Ecto neural progenitor cell (in vitro differentiated cells): ENCODE results near the gene ZZZ3.
"Not testable (repeated sequence)": the region's sequence is repeated elsewhere in the genome, so short reads cannot be mapped to it uniquely, and the experiment has no call there.

Source experiments
- DNase-seq: peaks from one replicate; pipeline ENCODE4 v3.0.0-alpha.2; 2018; ENCODE audit warnings: low spot score

ZZZ3 gene

DNA sequence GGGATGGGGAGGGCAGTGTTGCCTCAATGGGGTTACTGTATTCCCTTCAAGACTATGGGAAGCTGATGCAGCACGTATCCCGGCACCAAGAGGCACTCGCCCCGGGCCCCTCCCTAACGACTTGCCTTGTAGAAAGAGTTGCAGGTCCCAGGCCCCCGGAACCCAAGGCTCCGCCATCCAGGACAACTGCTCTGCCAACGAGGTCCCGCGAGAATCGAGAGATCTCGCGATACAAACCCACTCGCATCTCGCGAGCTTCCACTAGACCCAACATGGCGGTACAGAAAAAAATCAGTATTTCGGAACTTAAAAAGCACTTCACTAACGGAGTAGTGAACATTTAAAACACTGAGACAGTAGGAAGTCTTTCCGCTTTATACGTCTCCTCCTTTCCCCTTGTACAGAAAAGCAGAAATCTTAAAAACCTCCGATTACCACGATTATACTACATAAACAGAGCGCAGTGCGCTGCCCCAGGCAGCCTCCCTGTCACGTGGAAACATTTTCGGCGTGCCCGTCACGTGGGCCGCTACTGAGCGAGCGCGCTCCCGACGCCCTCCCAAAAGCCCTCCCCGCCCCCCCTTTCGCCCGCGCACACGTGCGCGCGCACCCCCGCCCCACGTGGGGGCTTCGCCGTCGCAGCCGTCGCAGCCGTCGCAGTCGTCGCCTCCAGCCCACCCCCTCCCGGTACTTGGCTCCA, at the start of gene ZZZ3:
Gene ZZZ3 (minus strand): TSS at position 199 of the 700 bp plus-strand sequence. CDS start 49,304 bp downstream, outside the sequence.
- DNase-seq: peak; percentile 92

GRCh38 chr1:77732090-77732489, 49.6 kb upstream of the ZZZ3 start:
- no peak for DNase-seq

GRCh38 chr1:77725706-77726105, 43.2 kb upstream of the ZZZ3 start:
- no peak for DNase-seq

DNA sequence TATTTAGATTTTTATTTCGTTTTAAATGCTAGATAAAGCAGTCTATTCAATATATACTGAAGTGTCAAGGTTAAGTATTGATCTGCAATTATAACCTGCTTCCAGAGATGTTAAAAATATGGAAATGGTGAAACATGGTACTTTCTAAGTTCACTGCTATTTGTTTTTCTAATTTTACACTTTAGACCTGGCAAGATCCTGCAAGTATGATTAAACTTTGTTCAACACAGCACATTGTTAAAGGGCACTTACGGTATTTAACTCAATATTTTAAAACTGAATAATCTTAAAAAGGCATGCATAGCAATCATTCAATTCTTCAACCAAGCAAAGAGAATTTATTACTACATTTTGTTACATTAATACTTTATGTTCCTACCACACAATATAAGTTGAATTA, 35.7 kb upstream of the ZZZ3 start:
- no peak for DNase-seq

DNA sequence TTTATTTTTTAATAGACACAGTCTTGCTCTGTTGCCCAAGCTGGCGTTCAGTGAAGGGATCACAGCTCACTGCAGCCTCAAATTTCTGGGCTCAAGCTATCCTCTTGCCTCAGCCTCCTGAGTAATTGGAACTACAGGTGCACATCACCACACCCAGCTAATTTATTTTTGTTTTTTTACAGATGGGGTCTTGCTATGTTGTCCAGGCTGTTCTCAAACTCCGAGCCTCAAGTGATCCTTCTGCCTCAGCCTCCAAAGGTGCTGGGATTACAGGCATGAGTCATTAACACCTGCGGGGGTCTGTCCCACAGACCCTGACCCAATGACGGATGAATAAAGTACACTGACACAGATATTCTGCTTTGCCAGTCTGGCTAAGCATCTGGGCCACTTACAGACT, 33.6 kb upstream of the ZZZ3 start:
- no peak for DNase-seq

GRCh38 chr1:77709727-77710126, 27.3 kb upstream of the ZZZ3 start:
- DNase-seq: no peak

DNA sequence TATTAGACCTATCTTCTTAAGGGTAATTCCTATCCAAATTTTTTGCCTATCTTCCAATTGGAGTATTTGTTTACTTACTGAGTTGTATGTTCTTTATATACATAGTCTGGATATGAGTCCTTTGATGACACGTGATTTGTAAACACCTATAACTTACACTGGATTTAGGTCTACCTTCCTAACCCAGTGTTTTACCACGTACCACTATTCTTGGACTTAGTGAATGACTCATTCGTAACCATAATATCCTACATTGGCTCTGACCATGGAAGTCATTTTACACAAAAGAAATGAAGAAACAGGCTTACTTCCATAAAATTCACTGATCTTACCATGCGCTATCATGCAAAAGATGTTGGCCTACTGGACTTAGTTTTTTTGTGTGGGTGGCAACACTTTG, 23.9 kb upstream of the ZZZ3 start:
- no peak for DNase-seq

DNA sequence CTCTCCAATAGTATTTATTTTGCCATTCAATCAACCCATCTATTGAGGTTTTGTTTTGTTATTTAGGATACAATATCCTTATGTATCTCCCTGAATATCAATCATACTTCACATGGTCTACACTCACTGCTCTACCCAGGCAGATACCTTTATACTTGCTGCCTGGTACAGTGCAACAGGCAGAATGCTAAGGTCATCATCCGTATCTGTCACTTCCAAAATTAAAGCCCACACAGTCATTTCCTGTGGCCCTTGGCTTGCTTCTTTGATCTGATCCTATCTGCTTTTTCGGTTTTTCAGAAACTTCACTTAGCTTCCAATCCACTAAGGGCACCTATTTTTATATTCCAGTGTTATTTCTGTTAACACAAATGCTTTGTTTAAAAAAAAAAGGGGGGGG, 22.3 kb upstream of the ZZZ3 start:
- no peak for DNase-seq

GRCh38 chr1:77699673-77700072, 17.2 kb upstream of the ZZZ3 start:
- not testable (repeated sequence) for DNase-seq

DNA sequence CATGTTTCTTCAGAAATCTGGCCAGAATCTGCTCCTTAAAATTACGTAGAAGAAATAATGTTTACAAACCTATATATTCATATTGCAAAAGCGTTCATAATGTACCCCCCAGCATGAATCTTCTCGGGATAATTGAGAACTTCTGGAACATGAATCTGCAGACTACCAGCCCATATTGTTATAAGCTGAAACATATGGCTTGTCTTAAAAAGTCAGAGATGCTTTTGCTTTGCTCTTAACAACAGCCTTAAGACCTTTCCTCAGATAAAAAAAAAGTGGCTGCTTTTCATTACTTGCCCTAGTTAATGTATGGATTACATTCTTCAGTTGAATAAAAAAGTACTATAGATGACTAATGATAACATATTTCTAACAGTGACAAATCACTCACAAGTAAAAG, 15.0 kb upstream of the ZZZ3 start:
- no peak for DNase-seq

DNA sequence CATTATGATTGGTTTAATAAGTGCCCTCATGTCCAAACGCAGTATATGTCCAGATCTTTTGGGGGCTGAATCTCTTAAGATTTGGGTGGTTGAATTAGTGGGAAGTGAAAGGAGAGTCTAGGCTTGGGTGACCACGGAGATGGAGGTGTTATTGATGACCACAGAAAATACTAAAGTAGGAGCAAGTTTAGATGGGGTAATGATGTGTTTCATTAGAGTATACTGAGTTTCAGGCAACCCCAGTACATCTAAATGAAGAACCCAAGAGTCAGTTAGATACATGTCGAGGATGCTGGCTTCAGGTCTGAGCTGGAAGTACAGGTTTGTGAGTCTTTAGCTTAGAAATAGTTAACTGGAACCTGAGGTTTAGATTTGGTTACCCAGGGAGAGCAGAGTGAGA, 6.5 kb upstream of the ZZZ3 start:
- DNase-seq: no peak

- DNase-seq: peak; percentile 87
These were observed 5.1 kb upstream of the ZZZ3 start for GRCh38 chr1:77687519-77687906.

DNA sequence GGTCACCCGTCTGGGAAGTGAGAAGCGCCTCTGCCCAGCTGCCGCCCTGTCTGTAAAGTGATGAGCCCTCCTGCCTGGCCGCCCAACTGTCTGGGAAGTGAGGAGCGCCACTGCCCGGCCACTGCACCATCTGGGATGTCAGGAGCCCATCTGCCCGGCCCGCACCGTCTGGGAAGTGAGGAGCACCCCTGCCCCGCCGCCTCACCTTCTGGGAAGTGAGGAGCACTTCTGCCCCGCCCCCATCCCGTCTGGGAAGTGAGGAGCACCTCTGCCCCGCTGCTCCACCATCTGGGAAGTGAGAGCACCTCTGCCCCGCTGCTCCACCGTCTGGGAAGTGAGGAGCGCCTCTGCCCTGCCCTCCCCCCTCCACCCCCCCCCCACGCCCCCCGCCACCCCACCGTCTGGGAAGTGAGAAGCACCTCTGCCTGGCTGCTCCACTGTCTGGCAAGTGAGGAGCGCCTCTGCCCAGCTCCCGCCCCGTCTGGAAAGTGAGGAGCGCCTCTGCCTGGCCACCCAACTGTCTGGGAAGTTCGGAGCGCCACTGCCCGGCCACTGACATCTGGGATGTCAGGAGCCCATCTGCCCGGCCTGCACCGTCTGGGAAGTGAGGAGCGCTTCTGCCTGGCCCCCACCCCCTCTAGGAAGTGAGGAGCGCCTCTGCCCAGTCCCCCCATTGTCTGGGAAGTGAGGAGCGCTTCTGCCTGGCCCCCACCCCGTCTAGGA, 4.5 kb upstream of the ZZZ3 start:
- no peak for DNase-seq

DNA sequence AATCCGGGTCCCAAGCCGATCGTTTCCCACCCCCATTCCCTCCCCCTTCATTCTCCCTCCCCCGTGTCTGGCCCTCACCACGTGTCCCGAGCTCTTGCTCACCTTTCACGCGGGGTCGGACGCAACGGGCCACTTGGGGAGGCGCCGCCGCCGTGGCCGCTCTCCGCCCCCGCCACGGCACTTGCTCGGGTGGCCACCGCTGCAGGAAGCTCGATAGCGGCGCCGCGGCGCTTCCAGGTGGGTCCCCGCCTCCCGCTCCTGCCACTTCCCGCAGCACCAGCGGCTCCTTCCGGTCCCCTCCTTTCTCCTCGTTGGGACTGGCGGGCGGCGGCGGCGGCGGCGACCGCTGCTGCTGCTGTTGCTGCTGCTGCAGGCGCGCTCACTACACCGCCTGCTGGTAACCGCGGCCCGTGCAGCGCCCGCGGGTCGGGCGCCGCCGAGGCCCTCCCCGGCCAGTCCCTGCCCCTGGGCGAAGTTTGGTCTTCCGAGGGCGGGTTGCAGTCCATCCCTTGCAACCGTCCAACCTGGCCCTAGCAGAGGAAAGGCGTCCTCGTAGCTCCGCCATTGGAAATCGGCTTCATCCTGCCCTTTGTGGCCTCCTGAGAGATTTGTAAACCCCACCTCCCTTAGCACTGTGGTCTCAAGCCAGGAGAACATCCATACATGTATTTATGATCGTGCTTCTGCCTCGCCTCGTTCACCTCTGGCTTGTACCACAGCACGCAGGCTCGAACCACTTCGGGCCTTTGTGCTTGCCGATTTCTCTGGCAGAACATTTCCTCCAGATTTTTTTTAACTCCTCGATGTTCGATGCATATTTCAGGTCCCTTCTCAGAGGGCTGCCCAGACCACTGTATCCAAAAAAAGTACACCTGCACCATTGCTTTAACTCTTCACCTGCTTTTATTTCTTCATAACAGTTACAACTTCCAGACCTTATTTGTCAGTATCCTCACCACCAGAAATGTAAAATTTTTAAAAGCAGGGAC, 996 bp upstream of the ZZZ3 start:
- peak; percentile 96 for DNase-seq

- no peak for DNase-seq
These were observed 2.3 kb downstream of the ZZZ3 start for GRCh38 chr1:77680173-77680572.

DNA sequence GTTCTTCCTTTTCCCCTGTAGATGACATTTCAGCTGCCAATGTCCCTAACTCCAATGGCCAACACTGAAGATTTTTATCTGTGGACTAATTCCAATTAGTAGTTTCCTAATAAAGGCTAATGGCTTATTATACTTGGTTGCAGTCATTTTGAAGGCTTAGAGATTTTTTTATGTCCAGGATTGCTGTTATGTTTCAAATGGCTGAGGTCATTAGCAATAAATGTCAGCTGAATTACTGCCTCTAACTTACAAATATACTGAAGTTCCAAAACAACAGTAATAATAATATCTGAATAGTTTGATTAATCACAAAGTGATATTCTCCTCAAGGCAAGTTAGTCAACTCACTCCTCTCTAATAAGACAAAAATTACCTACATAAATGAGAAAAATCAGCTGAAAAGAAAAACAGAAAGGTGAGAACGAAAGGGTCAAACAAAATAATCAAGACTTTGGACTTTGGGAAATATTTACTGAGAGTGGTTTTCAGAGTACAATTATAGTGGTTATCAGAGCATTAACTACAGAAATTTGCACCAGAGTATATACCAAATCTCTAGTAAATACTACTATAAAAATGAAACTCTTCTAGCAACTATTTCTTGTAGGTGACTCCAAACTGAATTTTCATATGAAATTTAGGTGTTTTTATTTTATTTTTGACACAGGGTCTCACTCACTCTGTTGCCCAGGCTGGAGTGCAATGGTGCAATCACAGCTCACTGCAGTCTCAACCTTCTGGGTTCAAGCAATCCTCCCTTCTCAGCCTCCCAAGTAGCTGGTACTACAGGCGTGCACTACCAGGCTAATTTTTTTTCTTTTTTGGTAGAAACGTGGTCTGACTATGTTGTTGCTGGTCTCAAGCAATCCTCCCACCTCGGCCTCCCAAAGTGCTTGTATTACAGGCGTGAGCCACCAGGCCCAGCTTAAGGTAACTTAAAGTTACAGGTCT, 3.5 kb downstream of the ZZZ3 start:
- DNase-seq: no peak

DNA sequence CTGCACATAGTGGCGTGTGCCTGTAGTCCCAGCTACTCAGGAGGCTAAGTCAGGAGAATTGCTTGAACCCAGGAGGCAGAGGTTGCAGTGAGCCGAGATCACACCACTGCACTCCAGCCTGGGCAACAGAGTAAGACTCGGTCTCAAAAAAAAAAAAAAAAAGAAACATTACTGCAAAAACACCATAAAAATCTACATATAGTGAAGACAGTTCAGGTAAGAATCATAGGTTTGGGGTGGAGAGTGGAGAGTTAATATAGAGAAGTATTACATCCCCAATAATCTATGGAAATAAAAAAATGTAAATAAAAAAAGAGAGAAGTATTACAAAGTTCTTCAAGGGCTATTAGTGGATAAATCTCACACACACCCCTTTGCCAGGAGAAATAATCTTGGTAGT, 7.7 kb downstream of the ZZZ3 start:
- not testable (repeated sequence) for DNase-seq

- no peak for DNase-seq
These were observed 8.6 kb downstream of the ZZZ3 start for GRCh38 chr1:77673716-77674355.

DNA sequence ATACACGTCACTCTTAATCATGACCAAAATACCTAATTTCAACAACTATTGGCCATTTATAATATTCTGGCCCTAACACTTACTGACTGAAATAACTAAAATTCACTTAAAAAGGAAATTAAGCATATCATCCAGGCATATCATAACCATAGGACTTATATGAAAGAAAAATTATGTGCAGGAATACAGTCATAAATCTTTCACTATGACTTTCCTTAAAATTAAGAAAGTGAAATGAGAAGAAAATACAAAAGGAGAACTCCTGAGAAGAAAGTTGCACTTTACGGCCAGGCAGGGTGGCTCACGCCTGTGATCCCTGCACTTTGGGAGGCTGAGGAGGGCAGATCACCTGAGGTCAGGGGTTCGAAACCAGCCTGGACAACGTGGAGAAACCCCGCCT, 9.4 kb downstream of the ZZZ3 start:
- DNase-seq: no peak

GRCh38 chr1:77672374-77672773, 10.1 kb downstream of the ZZZ3 start:
- DNase-seq: no peak

DNA sequence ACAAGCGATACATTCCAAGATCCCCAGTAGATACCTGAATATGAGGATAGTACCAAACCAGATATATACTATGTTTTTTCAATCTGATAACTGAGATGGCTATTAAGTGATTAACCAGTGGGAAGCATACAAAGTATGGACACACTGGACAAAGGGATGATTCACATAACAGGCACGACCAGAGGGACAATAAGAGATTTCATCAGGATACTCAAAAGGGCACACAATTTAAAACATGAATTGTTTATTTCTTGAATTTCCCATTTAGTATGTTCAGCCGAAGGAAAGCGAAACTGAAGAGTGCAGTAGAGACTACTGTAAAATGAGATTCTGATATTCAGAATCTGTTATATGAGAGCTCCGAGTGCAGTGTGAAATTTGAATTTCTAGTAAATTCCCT, 10.6 kb downstream of the ZZZ3 start:
- no peak for DNase-seq
